ENCODE results near the gene TIMM8A. TPM values are rescaled to one million over a fixed set of nuclear protein-coding genes. Genes with fewer than 3 reads are reported as not detected.

Gene TIMM8A
- total and polyA plus RNA-seq, 2 of the 13 experiments (the other 11 are each of a cell fraction or from before 2014, with no cell fraction given): 6.1 to 25.5 TPM

DNA sequence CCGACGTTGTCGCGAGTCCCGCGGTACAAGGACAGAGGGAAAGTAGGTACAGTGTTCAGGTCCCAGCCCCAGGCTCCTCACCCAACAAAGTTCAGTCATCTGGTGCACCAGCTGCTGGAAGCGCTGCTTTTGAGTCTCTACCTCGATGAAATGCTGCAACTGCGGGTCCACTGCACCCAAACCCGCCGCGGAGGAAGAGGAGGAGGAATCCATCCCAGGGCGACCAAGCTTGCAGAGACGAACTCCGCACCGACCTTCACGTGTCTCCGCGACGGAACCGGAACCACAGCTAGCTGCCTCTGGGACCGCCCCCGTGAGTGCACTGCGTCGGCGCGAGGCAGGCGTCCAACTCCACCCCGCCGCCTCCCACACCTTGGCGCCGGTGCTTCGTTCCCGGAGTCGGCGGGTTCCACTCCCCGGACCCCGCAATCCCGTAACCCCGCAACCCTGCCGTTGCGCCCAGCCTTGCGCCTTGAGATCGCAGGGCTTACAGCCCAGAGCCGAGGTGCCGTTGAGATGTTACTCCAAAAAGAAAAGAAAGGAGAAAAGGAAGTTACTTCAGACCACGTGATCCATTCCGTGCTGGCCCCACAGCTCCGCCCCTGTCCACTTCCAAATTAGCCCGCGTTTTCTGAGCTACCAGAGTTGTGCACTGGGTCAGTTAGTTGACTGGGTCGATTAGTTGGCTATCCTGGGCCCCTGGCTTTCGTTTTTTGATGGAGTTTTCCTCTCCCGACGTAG is at the start of gene TIMM8A (continued):
- TF ChIP-seq ZNF597 (CRISPR knock-in tag; IDR thresholded peaks at IDR 0.05) (no peak), CC2D1A (CRISPR knock-in tag; IDR thresholded peaks at IDR 0.05) (no peak), NFE2 (CRISPR knock-in tag; IDR thresholded peaks at IDR 0.05) (no peak), MED1 (CRISPR knock-in tag; IDR thresholded peaks at IDR 0.05) (peak; percentile 14; the same call in 1 of the 2 replicates), ZNF75D (CRISPR knock-in tag; IDR thresholded peaks at IDR 0.05; ENCODE audit: borderline replicate concordance) (no peak)
- TF ChIP-seq, protein P1, sequence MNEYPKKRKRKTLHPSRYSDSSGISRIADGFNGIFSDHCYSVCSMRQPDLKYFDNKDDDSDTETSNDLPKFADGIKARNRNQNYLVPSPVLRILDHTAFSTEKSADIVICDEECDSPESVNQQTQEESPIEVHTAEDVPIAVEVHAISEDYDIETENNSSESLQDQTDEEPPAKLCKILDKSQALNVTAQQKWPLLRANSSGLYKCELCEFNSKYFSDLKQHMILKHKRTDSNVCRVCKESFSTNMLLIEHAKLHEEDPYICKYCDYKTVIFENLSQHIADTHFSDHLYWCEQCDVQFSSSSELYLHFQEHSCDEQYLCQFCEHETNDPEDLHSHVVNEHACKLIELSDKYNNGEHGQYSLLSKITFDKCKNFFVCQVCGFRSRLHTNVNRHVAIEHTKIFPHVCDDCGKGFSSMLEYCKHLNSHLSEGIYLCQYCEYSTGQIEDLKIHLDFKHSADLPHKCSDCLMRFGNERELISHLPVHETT (CRISPR knock-in tag; conservative IDR thresholded peaks at IDR 0.05): no peak

DNA sequence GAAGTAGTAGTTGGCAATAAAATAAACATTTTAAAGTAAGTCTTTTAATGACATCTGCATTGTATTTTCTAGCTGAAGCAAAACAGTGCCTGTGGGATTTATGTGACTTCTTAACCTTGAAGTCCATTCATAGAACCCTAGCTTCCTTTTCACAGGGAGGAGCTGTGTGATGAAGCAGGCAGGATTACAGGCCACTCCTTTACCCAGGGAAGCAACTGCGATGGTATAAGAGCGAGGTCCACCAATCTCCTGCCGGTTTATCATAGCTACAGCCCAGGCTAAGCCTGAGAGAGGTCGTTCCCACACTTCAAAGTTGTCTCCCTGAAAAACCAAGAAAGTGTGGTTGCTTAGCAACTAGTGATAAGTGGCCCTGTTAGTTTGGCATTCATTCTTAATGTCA is 49.2 kb upstream of the TIMM8A start:
- Histone ChIP-seq H3K4me3 (replicated peaks in 1 of 3; ENCODE audit: insufficient read depth in 1 of 3, low read depth in 2 of 3, low read length in 3 of 3) (no peak overlapping the region), H3K79me2 (ENCODE audit: insufficient read depth, low read length) (no peaks in the 10 kb centered on the region), H3K36me3 (replicated peaks in 1 of 2; ENCODE audit: control insufficient read depth in 1 of 2, insufficient read depth in 2 of 2, low read length in 2 of 2) (peaks cover 2 to 11% of the 10 kb centered on the region in 2 experiments; a peak in 1 of 5 replicates), H3K4me2 (ENCODE audit: low read depth, low read length) (no peak overlapping the region), H3K9ac (ENCODE audit: insufficient read depth, low read depth, low read length) (no peak overlapping the region), H4K20me1 (ENCODE audit: insufficient read depth, low read length) (no peaks in the 10 kb centered on the region), H3K27me3 (ENCODE audit: control insufficient read depth in 1 of 2, insufficient read depth in 2 of 2, low read length in 2 of 2) (no peaks in the 10 kb centered on the region), H3K9me3 (ENCODE audit: low read length) (no peaks in the 10 kb centered on the region), H2AFZ (ENCODE audit: low read length) (no peak overlapping the region), H3K27ac (ENCODE audit: extremely low read length, insufficient read depth, low read length) (no peak overlapping the region), H3K4me1 (ENCODE audit: insufficient read depth, low read length) (peaks cover 12% of the 10 kb centered on the region)
- FAIRE-seq (no peak), DNase-seq (ENCODE audit: low spot score) (no peak), ATAC-seq (peak; percentile 54)
- CTCF ChIA-PET (ENCODE audit: low intra/inter-chr PET ratio, low total read pairs): no interaction called here
- TF ChIP-seq BRD4 (CRISPR knock-in tag; IDR thresholded peaks at IDR 0.05): no peak
- TF ChIP-seq, protein P2, sequence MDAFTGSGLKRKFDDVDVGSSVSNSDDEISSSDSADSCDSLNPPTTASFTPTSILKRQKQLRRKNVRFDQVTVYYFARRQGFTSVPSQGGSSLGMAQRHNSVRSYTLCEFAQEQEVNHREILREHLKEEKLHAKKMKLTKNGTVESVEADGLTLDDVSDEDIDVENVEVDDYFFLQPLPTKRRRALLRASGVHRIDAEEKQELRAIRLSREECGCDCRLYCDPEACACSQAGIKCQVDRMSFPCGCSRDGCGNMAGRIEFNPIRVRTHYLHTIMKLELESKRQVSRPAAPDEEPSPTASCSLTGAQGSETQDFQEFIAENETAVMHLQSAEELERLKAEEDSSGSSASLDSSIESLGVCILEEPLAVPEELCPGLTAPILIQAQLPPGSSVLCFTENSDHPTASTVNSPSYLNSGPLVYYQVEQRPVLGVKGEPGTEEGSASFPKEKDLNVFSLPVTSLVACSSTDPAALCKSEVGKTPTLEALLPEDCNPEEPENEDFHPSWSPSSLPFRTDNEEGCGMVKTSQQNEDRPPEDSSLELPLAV (CRISPR knock-in tag; conservative IDR thresholded peaks at IDR 0.05; ENCODE audit: low read depth): no peak
- POLR2A ChIA-PET: interaction anchor here (0.6 kb wide), 1 partner anchor 202 kb away, joined by 3 read pairs; no protein-coding TSS in a partner anchor
- no TSS peak for BruUV-seq (replicated peaks)
- intact Hi-C loops (cut with micrococcal nuclease; ENCODE audit: unreplicated experiment): no loop called here
- in situ Hi-C loops (cut with HindIII; ENCODE audit: extremely low pct_ligation_motif_present, low pct_unique_long_range_greater_than_20kb): no loop called here
- 95% methylated on average over 4 of the region's 4 CpGs for WGBS (ENCODE audit: low lambda C conversion rate)

Measured in HepG2 (cell line).